H1 (cell line): ENCODE results near the gene RNASE9. TPM values are rescaled to one million over a fixed set of nuclear protein-coding genes. Genes with fewer than 3 reads are reported as not detected.

Experiments
- CTCF ChIA-PET: fragments of 300-600 bp; sonication (Branson Sonifier 250); formaldehyde crosslinking; loops from one replicate; lab custom pipeline; 2021; ENCODE audit not compliant: partially characterized antibody; lab: Charles Lee
- POLR2A ChIA-PET: fragments of 300-600 bp; sonication (Branson Sonifier 250); formaldehyde crosslinking; loops from one replicate; lab custom pipeline; 2021; ENCODE audit warnings: inconsistent platforms; ENCODE audit not compliant: partially characterized antibody; lab: Charles Lee
- DNase-seq, 2 experiments: peaks; one replicate each; pipeline versions ENCODE4 v3.0.0 to v3.0.0-alpha.2; 2010 to 2022; ENCODE audit warnings: low spot score in 2 of 2, low read depth in 1 of 2, mixed read lengths in 1 of 2
- FAIRE-seq: peaks from 2 replicates; lab custom pipeline; 2011; peaks lifted over from hg19 to GRCh38; lab: Jason Lieb, UNC
- H2AFZ ChIP-seq: 2 replicates; pipeline ENCODE4 v1.8.1; 2012; ENCODE audit warnings: low read length, inconsistent platforms
- H2AK5ac ChIP-seq: 2 replicates; pipeline ENCODE4 v1.6.1; 2013; ENCODE audit warnings: low read depth, low read length
- H2BK120ac ChIP-seq: replicated peaks from 2 replicates; pipeline ENCODE3; 2013; ENCODE audit warnings: low read depth, low read length, inconsistent platforms
- H2BK12ac ChIP-seq: 2 replicates; pipeline ENCODE4 v1.6.1; 2013; ENCODE audit warnings: low read depth, low read length
- H2BK15ac ChIP-seq: 2 replicates; pipeline ENCODE4 v1.6.1; 2013; ENCODE audit warnings: low read length
- H2BK20ac ChIP-seq: 2 replicates; pipeline ENCODE4 v1.6.1; 2013; ENCODE audit warnings: low read length
- H2BK5ac ChIP-seq: 2 replicates; pipeline ENCODE4 v1.6.1; 2013; ENCODE audit warnings: low read depth, low read length
- H3K14ac ChIP-seq: 2 replicates; pipeline ENCODE4 v1.6.1; 2013; ENCODE audit warnings: inconsistent platforms; ENCODE audit not compliant: insufficient read length
- H3K18ac ChIP-seq: 2 replicates; pipeline ENCODE4 v1.6.1; 2013; ENCODE audit warnings: low read length; ENCODE audit errors: extremely low read depth
- H3K23ac ChIP-seq: 2 replicates; pipeline ENCODE4 v1.6.1; 2013; ENCODE audit warnings: inconsistent platforms; ENCODE audit not compliant: insufficient read length
- H3K23me2 ChIP-seq: 2 replicates; pipeline ENCODE4 v1.6.1; 2013; ENCODE audit warnings: low read depth, low read length
- H3K27ac ChIP-seq: 2 replicates; pipeline ENCODE4 v1.6.1; 2011; ENCODE audit warnings: low read depth, low read length, inconsistent platforms
- H3K27me3 ChIP-seq, 4 experiments: replicated peaks in 1 of 4; 1 replicate in 1 of 4; 2 replicates in 3 of 4; pipeline versions ENCODE4 v1.6.1 to v1.8.1; 2011 to 2013; ENCODE audit warnings: low read length in 3 of 4, mild to moderate bottlenecking in 3 of 4, inconsistent platforms in 2 of 4, mixed read lengths in 2 of 4, moderate library complexity in 1 of 4; ENCODE audit not compliant: control insufficient read depth in 3 of 4, insufficient read depth in 3 of 4; ENCODE audit errors: extremely low read depth in 1 of 4
- H3K36me3 ChIP-seq, 4 experiments: 2 replicates each; pipeline versions ENCODE4 v1.6.1 to v1.8.1; 2011 to 2013; ENCODE audit warnings: mild to moderate bottlenecking in 4 of 4, low read length in 3 of 4, moderate library complexity in 2 of 4, control low read depth in 1 of 4, inconsistent platforms in 1 of 4; ENCODE audit not compliant: insufficient read depth in 4 of 4, control insufficient read depth in 2 of 4
- H3K4ac ChIP-seq: replicated peaks from 2 replicates; pipeline ENCODE3; 2013; ENCODE audit warnings: low read length, low read depth, mixed read lengths, inconsistent platforms; ENCODE audit not compliant: insufficient read length
- H3K4me1 ChIP-seq, 4 experiments: replicated peaks in 1 of 4; 1 replicate in 1 of 4; 2 replicates in 3 of 4; pipeline versions ENCODE4 v1.6.1 to v1.8.1; 2011 to 2013; ENCODE audit warnings: low read length in 3 of 4, inconsistent platforms in 2 of 4, mixed read lengths in 1 of 4; ENCODE audit not compliant: insufficient read depth in 4 of 4, control insufficient read depth in 3 of 4
- H3K4me2 ChIP-seq, 2 experiments: 2 replicates each; pipeline versions ENCODE4 v1.6.1 to v1.8.1; 2011 to 2013; ENCODE audit warnings: low read depth in 2 of 2, low read length in 2 of 2, control low read depth in 1 of 2, inconsistent platforms in 1 of 2, mild to moderate bottlenecking in 1 of 2; ENCODE audit not compliant: insufficient read depth in 1 of 2
- H3K4me3 ChIP-seq, 4 experiments: fragments of 200-600, 300-600 bp in 1 of 4; sonication (generic), shearing (Covaris generic), sonication (Bioruptor Twin) in 1 of 4; 2 replicates each; pipeline versions ENCODE4 v1.5.1 to v1.8.1; 2011 to 2016; ENCODE audit warnings: low read length in 4 of 4, low read depth in 3 of 4, control low read depth in 2 of 4, inconsistent platforms in 2 of 4, mild to moderate bottlenecking in 2 of 4, mixed read lengths in 1 of 4, moderate library complexity in 1 of 4; ENCODE audit not compliant: insufficient read depth in 2 of 4; ENCODE audit errors: extremely low read depth in 1 of 4
- H3K56ac ChIP-seq: replicated peaks from 2 replicates; pipeline ENCODE3; 2013; ENCODE audit warnings: low read depth, mild to moderate bottlenecking, mixed read lengths, low read length, inconsistent platforms; ENCODE audit not compliant: insufficient read length
- H3K79me1 ChIP-seq: 2 replicates; pipeline ENCODE4 v1.6.1; 2013; ENCODE audit warnings: low read depth, low read length, control low read depth
- H3K79me2 ChIP-seq, 2 experiments: 2 replicates each; pipeline versions ENCODE4 v1.6.1 to v1.8.1; 2012 to 2013; ENCODE audit warnings: low read length in 2 of 2, mild to moderate bottlenecking in 2 of 2, inconsistent platforms in 1 of 2; ENCODE audit not compliant: insufficient read depth in 2 of 2, control insufficient read depth in 1 of 2
- H3K9ac ChIP-seq, 4 experiments: replicated peaks in 1 of 4; 1 replicate in 1 of 4; 2 replicates in 3 of 4; pipeline versions ENCODE4 v1.6.1 to v1.8.1; 2011 to 2013; ENCODE audit warnings: low read depth in 3 of 4, low read length in 3 of 4, control low read depth in 2 of 4, mild to moderate bottlenecking in 2 of 4, moderate library complexity in 2 of 4, inconsistent platforms in 1 of 4; ENCODE audit errors: extremely low read depth in 1 of 4
- H3K9me3 ChIP-seq, 2 experiments: 2 replicates each; pipeline versions ENCODE4 v1.6.1 to v1.8.1; 2012 to 2013; ENCODE audit warnings: mild to moderate bottlenecking in 2 of 2, moderate library complexity in 2 of 2, control low read depth in 1 of 2, inconsistent platforms in 1 of 2, low read depth in 1 of 2, low read length in 1 of 2, mixed read lengths in 1 of 2; ENCODE audit not compliant: insufficient read depth in 2 of 2
- H4K20me1 ChIP-seq, 2 experiments: replicated peaks in 1 of 2; 2 replicates each; pipeline versions ENCODE3 to v1.8.1; 2011 to 2013; ENCODE audit warnings: inconsistent platforms in 2 of 2, low read length in 2 of 2, mild to moderate bottlenecking in 1 of 2; ENCODE audit not compliant: insufficient read depth in 2 of 2, control insufficient read depth in 1 of 2
- H4K5ac ChIP-seq: 2 replicates; pipeline ENCODE4 v1.6.1; 2013; ENCODE audit warnings: low read length, low read depth, mixed read lengths, inconsistent platforms; ENCODE audit not compliant: insufficient read length
- H4K8ac ChIP-seq: 2 replicates; pipeline ENCODE4 v1.8.0; 2013; ENCODE audit warnings: mild to moderate bottlenecking, moderate library complexity, low read length, inconsistent platforms; ENCODE audit not compliant: insufficient read depth; ENCODE audit errors: extremely low read depth
- H4K91ac ChIP-seq: replicated peaks from 2 replicates; pipeline ENCODE3; 2013; ENCODE audit warnings: low read length, mixed read lengths, inconsistent platforms; ENCODE audit not compliant: insufficient read length
- CBX5 ChIP-seq: fragments of 300-800, 300-1000 bp; sonication (generic); IDR thresholded peaks from 2 replicates; pipeline ENCODE4 v1.7.1; 2016; ENCODE audit warnings: antibody characterized with exemption, low read length, low read depth
- CEBPB ChIP-seq: IDR thresholded peaks from 2 replicates; pipeline ENCODE4 v1.6.1; 2012; ENCODE audit warnings: low read depth, low read length
- CHD2 ChIP-seq: IDR thresholded peaks from 2 replicates; pipeline ENCODE4 v1.6.1; 2012; ENCODE audit warnings: low read length, improper control_type of control experiment
- CTBP2 ChIP-seq: IDR thresholded peaks from 2 replicates; pipeline ENCODE4 v1.7.0; 2011; ENCODE audit warnings: borderline replicate concordance, mild to moderate bottlenecking, moderate library complexity, mixed read lengths, low read length; ENCODE audit not compliant: insufficient read depth, insufficient read length
- HDAC6 ChIP-seq: IDR thresholded peaks from one replicate; pipeline ENCODE4 v1.7.1; 2012; ENCODE audit warnings: low read depth, mild to moderate bottlenecking, inconsistent platforms, low read length, moderate library complexity
- JUND ChIP-seq: IDR thresholded peaks from 2 replicates; pipeline ENCODE4 v1.6.1; 2011; ENCODE audit warnings: mild to moderate bottlenecking, improper control_type of control experiment, low read length
- MAFK ChIP-seq: IDR thresholded peaks from 2 replicates; pipeline ENCODE4 v1.6.1; 2012; ENCODE audit warnings: low read depth, mild to moderate bottlenecking, improper control_type of control experiment, low read length
- NANOG ChIP-seq: IDR thresholded peaks from 2 replicates; pipeline ENCODE4 v1.6.1; 2011; ENCODE audit warnings: low read length, low read depth, mild to moderate bottlenecking, inconsistent platforms; ENCODE audit not compliant: insufficient read depth, poor library complexity, severe bottlenecking
- PHF8 ChIP-seq: fragments of 200-600 bp; sonication (generic); conservative IDR thresholded peaks from 2 replicates; pipeline ENCODE4 v1.7.1; 2012; ENCODE audit warnings: low read depth, mild to moderate bottlenecking, inconsistent platforms, low read length, moderate library complexity
- RAD21 ChIP-seq, 2 experiments: IDR thresholded peaks in 1 of 2; conservative IDR thresholded peaks in 1 of 2; 2 replicates each; pipeline ENCODE4 v1.6.1; 2011; ENCODE audit warnings: low read depth in 2 of 2, low read length in 2 of 2, improper control_type of control experiment in 1 of 2, inconsistent platforms in 1 of 2, mild to moderate bottlenecking in 1 of 2, moderate library complexity in 1 of 2
- SAP30 ChIP-seq: fragments of 300-600 bp; sonication (generic); IDR thresholded peaks from 2 replicates; pipeline ENCODE4 v1.7.1; 2012; ENCODE audit warnings: low read length, moderate library complexity, mild to moderate bottlenecking, inconsistent platforms; ENCODE audit not compliant: insufficient read depth, insufficient replicate concordance
- SRF ChIP-seq: IDR thresholded peaks from 2 replicates; pipeline ENCODE4 v1.6.1; 2011; ENCODE audit warnings: mild to moderate bottlenecking, low read depth, low read length, moderate library complexity
- TAF7 ChIP-seq: optimal IDR thresholded peaks from 2 replicates; pipeline ENCODE3; 2011; ENCODE audit warnings: low read depth, mild to moderate bottlenecking, inconsistent platforms, low read length, moderate library complexity, borderline replicate concordance
- TCF12 ChIP-seq: IDR thresholded peaks from 2 replicates; pipeline ENCODE4 v1.6.1; 2011; ENCODE audit warnings: low read depth, mild to moderate bottlenecking, low read length
- WGBS, 2 experiments: shearing (Covaris generic) in 1 of 2; methylation state at CpG; one replicate each; pipeline versions ENCODE4 v1.1.6 to v1.1.7; 2013 to 2015; ENCODE audit warnings: low lambda C conversion rate in 2 of 2, mixed read lengths in 2 of 2, inconsistent platforms in 1 of 2, low coverage in 1 of 2, missing lambda C conversion rate in 1 of 2; ENCODE audit not compliant: insufficient replicate concordance in 2 of 2, insufficient coverage in 1 of 2, insufficient read length in 1 of 2; ENCODE audit errors: extremely low coverage in 1 of 2, missing lambda C conversion rate in 1 of 2; 5-methylcytosine and 5-hydroxymethylcytosine counted together
- polyA plus RNA-seq, 7 experiments: library from polyadenylated mRNA; depleted of rRNA in 3 of 7; stranded (reverse) in 5 of 7; unstranded in 2 of 7; fragments of >200 nt in 5 of 7; fragments of 200-250 nt in 2 of 7; gene quantifications; 1 replicate in 5 of 7; 2 replicates in 1 of 7; 4 replicates in 1 of 7; pipeline versions ENCODE4 v1.2.1 to v1.2.3, GENCODE V29; 2011 to 2013; ENCODE audit warnings: missing spikeins in 2 of 7, mixed read lengths in 2 of 7
- total RNA-seq: library from RNA; stranded (reverse); fragmentation: NEBNext Ultra II Directional; extraction: Animal tissue kit (Norgen Biotek cat#: 25700); gene quantifications from 2 replicates; pipeline ENCODE4 v1.2.1, GENCODE V29; 2021

The RNASE9 gene
- total and polyA plus RNA-seq, 2 of the 8 experiments (the other 6 are each of a cell fraction or from before 2014, with no cell fraction given): 0.06 TPM; not detected in 1

DNA sequence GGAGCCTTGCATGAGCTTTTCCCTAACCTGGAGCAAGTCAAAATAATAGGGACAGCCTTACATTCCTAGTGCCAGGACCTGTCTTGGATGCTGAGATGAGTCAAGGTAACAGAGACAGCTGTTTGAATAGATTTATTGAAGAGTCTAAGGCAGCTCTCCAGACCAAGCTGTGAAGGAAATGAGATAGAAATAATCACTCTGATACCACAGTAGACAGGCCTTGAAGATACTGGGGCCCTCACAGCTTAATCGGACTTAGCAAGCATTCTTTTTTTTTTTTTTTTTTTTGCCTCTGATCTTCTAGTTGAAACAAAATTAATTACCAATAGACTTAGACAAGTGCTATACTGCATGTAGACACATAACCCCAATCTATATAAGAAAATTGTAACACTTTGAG is 3.1 kb upstream of the RNASE9 start:
- Histone ChIP-seq H3K4me3 (no peak overlapping the region), H4K5ac (no peak overlapping the region), H3K4ac (no peak overlapping the region), H3K27me3 (no peaks in the 10 kb centered on the region), H3K79me1 (no peaks in the 10 kb centered on the region), H3K4me2 (no peak overlapping the region), H3K56ac (no peak overlapping the region), H3K23ac (no peak overlapping the region), H2AK5ac (no peak overlapping the region), H4K8ac (no peak overlapping the region), H3K4me1 (peaks cover 0 to 7% (median 3%) of the 10 kb centered on the region in 4 experiments; a peak in 4 of 7 replicates), H3K23me2 (no peaks in the 10 kb centered on the region), H3K27ac (no peak overlapping the region), H2BK120ac (no peak overlapping the region), H3K9ac (no peak overlapping the region), H3K79me2 (no peaks in the 10 kb centered on the region), H2AFZ (no peak overlapping the region), H2BK15ac (no peak overlapping the region), H2BK5ac (no peak overlapping the region), H2BK20ac (no peak overlapping the region; the same call in 1 of the 2 replicates), H3K18ac (no peak overlapping the region), H3K36me3 (no peaks in the 10 kb centered on the region; a peak in 1 of 8 replicates), H2BK12ac (no peak overlapping the region), H4K20me1 (no peaks in the 10 kb centered on the region), H4K91ac (no peak overlapping the region), H3K14ac (no peak overlapping the region), H3K9me3 (peaks cover 9% of the 10 kb centered on the region in 2 experiments)
- ChIA-PET CTCF (no interaction called here), POLR2A (no interaction called here)
- no peak for DNase-seq
- FAIRE-seq: no peak
- 100% methylated on average over 1 of the region's 1 CpG; no CpG with 5 or more reads in 1 of the 2 experiments for WGBS, 2 experiments
- TF ChIP-seq CTBP2 (no peak), NANOG (no peak), HDAC6 (no peak), CEBPB (no peak), RAD21 (IDR thresholded peaks at IDR 0.05 in 1 of 2, conservative IDR thresholded peaks at IDR 0.05 in 1 of 2; ENCODE audit: low read depth in 2 of 2, low read length in 2 of 2) (no peak), PHF8 (no peak), CBX5 (no peak), TAF7 (no peak), CHD2 (no peak), SAP30 (no peak), JUND (no peak), SRF (no peak), TCF12 (no peak), MAFK (no peak)
